ENCODE results near the gene ASNSD1. TPM values are rescaled to one million over a fixed set of nuclear protein-coding genes. Genes with fewer than 3 reads are reported as not detected.

Gene ASNSD1
- total and polyA plus RNA-seq, 2 experiments from 2014 or later, result 38.4 to 49.7 TPM

GRCh38 chr2:189633392-189633811 is 27.9 kb upstream of the ASNSD1 start:
- H3K4me1 ChIP-seq (ENCODE audit: insufficient read depth), result peaks cover 8% of the 10 kb centered on the region
- H3K9me2 ChIP-seq (ENCODE audit: insufficient read depth), result no peaks in the 10 kb centered on the region
- Mint-ChIP-seq H3K27ac (no peak overlapping the region), H3K9me3 (no peaks in the 10 kb centered on the region), H3K27me3 (ENCODE audit: insufficient read depth, low read depth, poor library complexity) (peaks cover 3% of the 10 kb centered on the region), H3K36me3 (ENCODE audit: low read depth) (no peaks in the 10 kb centered on the region), H3K4me3 (no peak overlapping the region), H3K4me1 (peaks cover 6% of the 10 kb centered on the region; the same call in 2 of the 3 replicates)
- H4K20me1 ChIP-seq (replicated peaks; ENCODE audit: insufficient read depth), result no peaks in the 10 kb centered on the region
- H3K79me2 ChIP-seq (replicated peaks; ENCODE audit: insufficient read depth), result no peaks in the 10 kb centered on the region
- TF ChIP-seq ETS1 (IDR thresholded peaks at IDR 0.05), result no peak
- TF ChIP-seq ZNF462 (CRISPR knock-in tag; IDR thresholded peaks at IDR 0.05), result no peak
- TF ChIP-seq, protein P1, sequence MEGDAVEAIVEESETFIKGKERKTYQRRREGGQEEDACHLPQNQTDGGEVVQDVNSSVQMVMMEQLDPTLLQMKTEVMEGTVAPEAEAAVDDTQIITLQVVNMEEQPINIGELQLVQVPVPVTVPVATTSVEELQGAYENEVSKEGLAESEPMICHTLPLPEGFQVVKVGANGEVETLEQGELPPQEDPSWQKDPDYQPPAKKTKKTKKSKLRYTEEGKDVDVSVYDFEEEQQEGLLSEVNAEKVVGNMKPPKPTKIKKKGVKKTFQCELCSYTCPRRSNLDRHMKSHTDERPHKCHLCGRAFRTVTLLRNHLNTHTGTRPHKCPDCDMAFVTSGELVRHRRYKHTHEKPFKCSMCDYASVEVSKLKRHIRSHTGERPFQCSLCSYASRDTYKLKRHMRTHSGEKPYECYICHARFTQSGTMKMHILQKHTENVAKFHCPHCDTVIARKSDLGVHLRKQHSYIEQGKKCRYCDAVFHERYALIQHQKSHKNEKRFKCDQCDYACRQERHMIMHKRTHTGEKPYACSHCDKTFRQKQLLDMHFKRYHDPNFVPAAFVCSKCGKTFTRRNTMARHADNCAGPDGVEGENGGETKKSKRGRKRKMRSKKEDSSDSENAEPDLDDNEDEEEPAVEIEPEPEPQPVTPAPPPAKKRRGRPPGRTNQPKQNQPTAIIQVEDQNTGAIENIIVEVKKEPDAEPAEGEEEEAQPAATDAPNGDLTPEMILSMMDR (conservative IDR thresholded peaks at IDR 0.05; ENCODE audit: low read depth in 2 of 2), result peak; percentile 59 to 69
- no peak overlapping the region for H3K27ac ChIP-seq (ENCODE audit: low read depth)
- H3F3A ChIP-seq (replicated peaks; ENCODE audit: low read depth), result no peaks in the 10 kb centered on the region
- DNase-seq (ENCODE audit: low spot score), result peak; percentile 54
- H3K4me2 ChIP-seq, result no peak overlapping the region
- ATAC-seq, result peak; percentile 77
- no peak overlapping the region for H2AFZ ChIP-seq
- no peaks in the 10 kb centered on the region for H3K27me3 ChIP-seq (ENCODE audit: insufficient read depth)
- H3K4me3 ChIP-seq, result no peak overlapping the region
- H3K36me3 ChIP-seq (ENCODE audit: insufficient read depth), result no peaks in the 10 kb centered on the region

All from GM23338 (cell line).